Measurements from ENCODE around the gene USH2A. TPM values are rescaled to one million over a fixed set of nuclear protein-coding genes. Genes with fewer than 3 reads are reported as not detected.
A peak's percentile ranks its signal among the peaks of the same experiment; 100 is the strongest.

The USH2A gene
- total RNA-seq, 2 donors from 2014 or later, result not detected

- no peaks in the 10 kb centered on the region for H3K27me3 Mint-ChIP-seq
- H3K27ac Mint-ChIP-seq, result no peak overlapping the region
- H3K4me3 Mint-ChIP-seq, result no peak overlapping the region
- H3K4me1 Mint-ChIP-seq, result no peaks in the 10 kb centered on the region
- no peaks in the 10 kb centered on the region for H3K9me3 Mint-ChIP-seq
- H3K36me3 Mint-ChIP-seq (ENCODE audit: low read depth), result no peaks in the 10 kb centered on the region
- ATAC-seq (replicated peaks), result no peak
Observed at GRCh38 chr1:215672482-215672881, 750.8 kb downstream of the USH2A start.

GRCh38 chr1:215669806-215670491 is 753.3 kb downstream of the USH2A start:
- Mint-ChIP-seq H3K36me3 (ENCODE audit: low read depth) (no peaks in the 10 kb centered on the region), H3K27me3 (no peaks in the 10 kb centered on the region), H3K4me1 (no peaks in the 10 kb centered on the region), H3K27ac (no peak overlapping the region), H3K9me3 (no peaks in the 10 kb centered on the region), H3K4me3 (no peak overlapping the region)
- no peak for ATAC-seq (replicated peaks)

GRCh38 chr1:215667761-215668160 is 755.5 kb downstream of the USH2A start:
- Mint-ChIP-seq H3K4me3 (no peak overlapping the region), H3K4me1 (no peaks in the 10 kb centered on the region), H3K36me3 (ENCODE audit: low read depth) (no peaks in the 10 kb centered on the region), H3K27ac (no peak overlapping the region), H3K9me3 (no peaks in the 10 kb centered on the region), H3K27me3 (no peaks in the 10 kb centered on the region)
- peak; percentile 37 for ATAC-seq (replicated peaks)

GRCh38 chr1:215665215-215665614 is 758.0 kb downstream of the USH2A start:
- Mint-ChIP-seq H3K4me3 (no peak overlapping the region), H3K36me3 (ENCODE audit: low read depth) (no peaks in the 10 kb centered on the region), H3K27me3 (no peaks in the 10 kb centered on the region), H3K9me3 (no peaks in the 10 kb centered on the region), H3K4me1 (no peaks in the 10 kb centered on the region), H3K27ac (no peak overlapping the region)
- ATAC-seq (replicated peaks), result peak; percentile 81

GRCh38 chr1:215661033-215661432 is 762.2 kb downstream of the USH2A start:
- peaks cover 8% of the 10 kb centered on the region for H3K27me3 Mint-ChIP-seq
- no peak for ATAC-seq (replicated peaks)
- no peaks in the 10 kb centered on the region for H3K9me3 Mint-ChIP-seq
- H3K4me3 Mint-ChIP-seq, result no peak overlapping the region
- no peaks in the 10 kb centered on the region for H3K36me3 Mint-ChIP-seq (ENCODE audit: low read depth)
- H3K4me1 Mint-ChIP-seq, result no peaks in the 10 kb centered on the region
- no peak overlapping the region for H3K27ac Mint-ChIP-seq

- no peak for ATAC-seq (replicated peaks)
- Mint-ChIP-seq H3K4me1 (no peaks in the 10 kb centered on the region), H3K27me3 (peaks cover 8% of the 10 kb centered on the region)
Observed at GRCh38 chr1:215660259-215660658, 763.0 kb downstream of the USH2A start.

GRCh38 chr1:215657047-215657446 is 766.2 kb downstream of the USH2A start:
- Mint-ChIP-seq H3K27me3 (peaks cover 8% of the 10 kb centered on the region), H3K9me3 (no peaks in the 10 kb centered on the region), H3K4me3 (no peak overlapping the region), H3K36me3 (ENCODE audit: low read depth) (no peaks in the 10 kb centered on the region), H3K4me1 (no peaks in the 10 kb centered on the region), H3K27ac (no peak overlapping the region)
- no peak for ATAC-seq (replicated peaks)

More at GRCh38 chr1:215660259-215660658, 763.0 kb downstream of the USH2A start:
- Mint-ChIP-seq H3K36me3 (ENCODE audit: low read depth) (no peaks in the 10 kb centered on the region), H3K9me3 (no peaks in the 10 kb centered on the region), H3K4me3 (no peak overlapping the region), H3K27ac (no peak overlapping the region)

- no peak overlapping the region for H3K4me3 Mint-ChIP-seq
- H3K27ac Mint-ChIP-seq, result no peak overlapping the region
- no peaks in the 10 kb centered on the region for H3K36me3 Mint-ChIP-seq (ENCODE audit: low read depth)
- ATAC-seq (replicated peaks), result no peak
- no peaks in the 10 kb centered on the region for H3K4me1 Mint-ChIP-seq
- peaks cover 5% of the 10 kb centered on the region for H3K9me3 Mint-ChIP-seq
- H3K27me3 Mint-ChIP-seq, result peaks cover 1% of the 10 kb centered on the region
Observed at GRCh38 chr1:215652371-215652770, 770.9 kb downstream of the USH2A start.

GRCh38 chr1:215651867-215652266 is 771.4 kb downstream of the USH2A start:
- H3K27me3 Mint-ChIP-seq, result no peaks in the 10 kb centered on the region
- H3K4me3 Mint-ChIP-seq, result no peak overlapping the region
- H3K4me1 Mint-ChIP-seq, result no peaks in the 10 kb centered on the region

GRCh38 chr1:215650446-215651149 is 772.6 kb downstream of the USH2A start:
- H3K27me3 Mint-ChIP-seq, result no peaks in the 10 kb centered on the region
- no peak for ATAC-seq (replicated peaks)
- no peaks in the 10 kb centered on the region for H3K4me1 Mint-ChIP-seq
- H3K9me3 Mint-ChIP-seq, result peaks cover 5% of the 10 kb centered on the region
- no peak overlapping the region for H3K27ac Mint-ChIP-seq
- no peaks in the 10 kb centered on the region for H3K36me3 Mint-ChIP-seq (ENCODE audit: low read depth)
- H3K4me3 Mint-ChIP-seq, result no peak overlapping the region

More at GRCh38 chr1:215651867-215652266, 771.4 kb downstream of the USH2A start:
- H3K27ac Mint-ChIP-seq, result no peak overlapping the region
- ATAC-seq (replicated peaks), result no peak
- no peaks in the 10 kb centered on the region for H3K36me3 Mint-ChIP-seq (ENCODE audit: low read depth)
- peaks cover 5% of the 10 kb centered on the region for H3K9me3 Mint-ChIP-seq

GRCh38 chr1:215648957-215649356 is 774.3 kb downstream of the USH2A start:
- no peaks in the 10 kb centered on the region for H3K27me3 Mint-ChIP-seq
- no peak for ATAC-seq (replicated peaks)

GRCh38 chr1:215647738-215648137 is 775.5 kb downstream of the USH2A start:
- Mint-ChIP-seq H3K27ac (no peak overlapping the region), H3K27me3 (no peaks in the 10 kb centered on the region)

More at GRCh38 chr1:215648957-215649356, 774.3 kb downstream of the USH2A start:
- Mint-ChIP-seq H3K27ac (no peak overlapping the region), H3K4me3 (no peak overlapping the region), H3K36me3 (ENCODE audit: low read depth) (no peaks in the 10 kb centered on the region), H3K9me3 (peaks cover 8% of the 10 kb centered on the region), H3K4me1 (no peaks in the 10 kb centered on the region)

GRCh38 chr1:215645861-215646260 is 777.4 kb downstream of the USH2A start:
- no peak overlapping the region for H3K4me3 Mint-ChIP-seq
- no peaks in the 10 kb centered on the region for H3K4me1 Mint-ChIP-seq
- no peak for ATAC-seq (replicated peaks)
- no peaks in the 10 kb centered on the region for H3K36me3 Mint-ChIP-seq (ENCODE audit: low read depth)
- peaks cover 10% of the 10 kb centered on the region for H3K9me3 Mint-ChIP-seq
- H3K27me3 Mint-ChIP-seq, result no peaks in the 10 kb centered on the region
- H3K27ac Mint-ChIP-seq, result no peak overlapping the region

More at GRCh38 chr1:215647738-215648137, 775.5 kb downstream of the USH2A start:
- Mint-ChIP-seq H3K4me1 (no peaks in the 10 kb centered on the region), H3K9me3 (peaks cover 10% of the 10 kb centered on the region), H3K4me3 (no peak overlapping the region), H3K36me3 (ENCODE audit: low read depth) (no peaks in the 10 kb centered on the region)
- ATAC-seq (replicated peaks), result no peak

- Mint-ChIP-seq H3K9me3 (peaks cover 10% of the 10 kb centered on the region), H3K36me3 (ENCODE audit: low read depth) (no peaks in the 10 kb centered on the region), H3K4me1 (no peaks in the 10 kb centered on the region), H3K27ac (no peak overlapping the region), H3K27me3 (no peaks in the 10 kb centered on the region), H3K4me3 (no peak overlapping the region)
- no peak for ATAC-seq (replicated peaks)
Observed at GRCh38 chr1:215645182-215645581, 778.1 kb downstream of the USH2A start.
